GM19238 (cell line): ENCODE measurements around the gene TLE2.
A peak's percentile ranks its signal among the peaks of the same experiment; 100 is the strongest.
"Not testable (repeated sequence)": the region's sequence is repeated elsewhere in the genome, so short reads cannot be mapped to it uniquely, and the experiment has no call there.

ENCODE experiments used
- DNase-seq: peaks from one replicate; pipeline ENCODE4 v3.0.0; 2011; ENCODE audit warnings: low spot score; ENCODE audit not compliant: insufficient read length

The TLE2 gene

DNA sequence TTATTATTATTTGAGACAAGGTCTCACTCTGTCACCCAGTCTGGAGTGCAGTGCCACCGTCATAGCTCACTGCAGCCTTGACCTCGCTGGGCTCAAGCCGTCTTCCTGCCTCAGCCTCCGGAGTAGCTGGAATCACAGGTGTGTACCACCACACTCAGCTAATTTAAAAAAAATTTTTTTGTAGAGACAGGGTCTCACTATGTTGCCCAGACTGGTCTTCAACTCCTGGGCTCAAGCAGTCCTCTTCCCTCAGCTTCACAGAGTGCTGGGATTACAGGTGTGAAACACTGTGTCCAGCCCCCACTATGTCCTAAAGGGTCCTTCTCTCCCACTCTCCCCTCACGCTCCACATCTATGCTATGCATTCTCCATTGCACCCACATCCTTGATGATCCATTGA, 9.1 kb upstream of the TLE2 start:
- no peak for DNase-seq

DNA sequence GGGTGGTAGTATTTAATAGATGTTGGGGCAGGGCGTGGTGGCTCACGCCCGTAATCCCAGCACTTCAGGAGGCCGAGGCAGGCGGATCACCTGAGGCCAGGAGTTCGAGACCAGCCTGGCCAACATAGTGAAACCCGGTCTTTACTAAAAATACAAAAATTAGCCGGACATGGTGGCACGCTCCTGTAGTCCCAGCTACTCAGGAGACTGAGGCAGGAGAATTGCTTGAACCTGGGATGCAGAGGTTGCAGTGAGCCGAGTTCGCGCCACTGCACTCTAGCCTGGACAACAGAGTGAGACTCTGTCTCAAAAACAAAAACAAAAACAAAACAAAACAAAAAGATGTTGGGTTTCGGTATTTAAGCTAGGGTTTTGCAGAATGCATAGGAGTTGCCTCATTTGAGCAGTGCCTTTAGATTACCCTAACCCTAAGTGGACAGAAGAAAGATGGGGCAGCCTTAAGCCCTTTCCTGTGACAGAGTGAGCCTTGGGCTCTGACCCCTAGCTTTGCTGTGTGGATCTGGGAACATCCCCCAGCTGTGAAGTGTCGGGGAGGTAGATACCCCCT, 8.0 kb upstream of the TLE2 start:
- not testable (repeated sequence) for DNase-seq

DNA sequence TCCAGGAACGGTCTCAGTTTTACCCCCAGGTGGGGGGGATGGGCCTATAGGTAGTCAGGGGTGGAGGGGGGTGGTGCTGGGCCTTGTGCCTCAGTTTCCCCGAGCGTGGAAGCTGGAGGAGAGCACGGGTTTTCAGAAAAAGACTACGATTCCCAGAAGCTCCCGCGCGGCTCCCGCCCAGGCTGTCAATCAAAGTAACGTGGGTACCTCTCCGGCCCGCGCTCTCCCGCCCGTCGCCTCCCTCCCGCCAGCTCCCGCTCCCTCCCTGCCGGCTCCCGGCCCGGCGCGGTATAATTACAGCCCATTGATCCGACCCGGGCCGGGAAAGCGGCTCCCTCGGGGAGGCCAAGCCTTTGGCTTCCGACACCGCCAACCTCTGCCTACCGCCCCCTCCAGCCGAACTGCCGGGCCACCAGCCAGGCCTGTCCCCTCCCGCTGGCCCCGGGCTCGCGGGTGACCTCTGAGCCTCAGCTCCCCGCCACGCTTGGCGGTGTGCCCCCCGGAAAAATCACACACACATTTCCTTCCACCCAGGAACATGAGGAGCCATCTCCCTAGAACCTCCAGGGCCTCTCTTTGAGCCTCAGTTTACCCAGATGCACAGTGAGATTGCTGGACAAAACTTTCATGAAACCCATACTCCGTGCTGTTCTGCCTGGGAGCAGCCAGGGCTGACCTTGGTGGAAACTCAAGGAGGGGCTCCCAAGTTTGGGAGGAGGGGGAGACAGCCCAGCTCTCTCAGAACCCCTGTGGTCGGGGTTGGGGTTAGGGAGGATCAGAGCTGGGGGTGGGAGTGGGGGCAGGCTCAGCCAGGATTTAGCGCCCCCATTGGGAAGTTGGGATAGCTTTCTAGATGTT, 7.3 kb upstream of the TLE2 start:
- DNase-seq: peak; percentile 83

DNA sequence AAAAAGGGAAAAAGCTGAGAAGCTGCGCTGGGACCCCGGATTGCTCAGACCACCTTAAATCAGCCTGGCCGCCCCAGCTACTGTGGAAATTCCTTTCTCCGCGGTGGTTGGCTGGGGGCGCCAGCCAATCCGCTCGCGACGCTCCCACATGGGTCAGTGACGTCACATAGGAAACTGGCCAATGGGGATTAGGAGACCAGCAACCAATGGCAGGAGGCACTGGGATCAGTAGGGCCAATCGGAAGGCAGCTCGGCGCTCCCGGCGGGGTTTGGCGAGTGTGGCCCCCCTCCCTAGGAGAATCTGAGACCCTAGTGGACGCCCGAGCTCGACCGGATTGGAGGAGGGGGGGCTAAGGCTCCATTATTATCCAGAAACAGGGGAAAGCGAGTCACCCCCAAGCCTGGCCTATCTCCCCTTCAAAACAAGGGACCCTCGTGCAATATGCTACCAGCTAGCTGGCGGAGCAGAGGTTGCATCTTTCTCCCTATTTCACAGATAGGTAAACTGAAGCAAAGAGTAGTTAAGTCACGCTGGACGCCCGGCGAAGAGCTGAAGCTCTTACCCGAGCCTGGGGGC, 6.5 kb upstream of the TLE2 start:
- DNase-seq: peak; percentile 100

DNA sequence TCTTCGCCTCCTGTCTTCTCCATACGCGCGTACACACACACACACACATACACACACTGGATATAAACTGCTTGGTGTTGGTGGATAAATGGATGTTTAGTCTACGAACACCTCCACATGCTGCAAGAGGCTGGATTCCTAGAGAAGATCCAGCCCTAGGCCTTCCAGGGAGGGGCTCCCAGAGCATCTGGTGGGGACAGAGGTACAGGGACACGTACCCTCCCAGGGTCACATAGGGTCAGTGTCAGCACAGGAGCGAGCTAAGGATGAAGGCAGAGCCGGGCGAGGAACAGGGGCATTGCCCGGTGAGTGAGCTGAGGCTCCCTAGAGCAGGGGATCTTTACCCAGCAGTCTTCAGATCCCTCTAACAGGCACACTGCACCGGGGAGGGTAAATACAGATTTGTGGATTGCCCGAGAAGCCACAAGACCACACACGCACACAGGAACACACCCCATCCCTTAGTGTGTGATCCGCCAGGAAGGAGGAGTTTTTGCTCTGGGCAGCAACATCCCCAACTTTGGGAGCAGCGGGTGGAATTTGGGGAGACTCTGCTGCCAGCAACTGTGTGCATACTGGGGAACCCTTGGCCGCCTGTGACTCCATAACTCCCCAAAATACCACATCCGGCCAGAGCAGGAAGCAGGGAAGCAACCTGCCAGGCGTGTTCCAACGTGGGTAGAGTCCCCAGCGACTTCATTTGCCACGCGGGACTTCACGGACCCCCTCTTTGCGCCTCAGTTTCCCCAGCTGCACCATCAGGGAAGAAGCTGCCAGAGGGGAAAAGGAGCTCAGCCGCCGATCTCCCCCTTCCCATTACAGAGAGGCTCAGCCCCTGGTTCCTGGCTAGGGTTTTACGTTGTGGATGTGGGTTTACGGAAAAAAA, 5.8 kb upstream of the TLE2 start:
- no peak for DNase-seq

DNA sequence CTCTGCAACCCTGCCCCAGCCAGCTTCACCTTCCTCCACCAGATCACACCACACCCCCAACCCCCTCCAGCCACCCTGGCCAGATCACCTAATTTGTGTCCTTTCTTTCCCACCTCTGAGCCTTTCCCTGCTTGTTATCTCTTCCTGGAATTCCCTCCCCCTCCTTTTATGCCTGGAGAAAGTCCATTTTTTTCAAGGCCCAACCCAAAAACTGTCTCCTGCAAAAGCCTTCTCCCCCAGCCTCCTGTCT, 5.3 kb upstream of the TLE2 start:
- DNase-seq: no peak

DNA sequence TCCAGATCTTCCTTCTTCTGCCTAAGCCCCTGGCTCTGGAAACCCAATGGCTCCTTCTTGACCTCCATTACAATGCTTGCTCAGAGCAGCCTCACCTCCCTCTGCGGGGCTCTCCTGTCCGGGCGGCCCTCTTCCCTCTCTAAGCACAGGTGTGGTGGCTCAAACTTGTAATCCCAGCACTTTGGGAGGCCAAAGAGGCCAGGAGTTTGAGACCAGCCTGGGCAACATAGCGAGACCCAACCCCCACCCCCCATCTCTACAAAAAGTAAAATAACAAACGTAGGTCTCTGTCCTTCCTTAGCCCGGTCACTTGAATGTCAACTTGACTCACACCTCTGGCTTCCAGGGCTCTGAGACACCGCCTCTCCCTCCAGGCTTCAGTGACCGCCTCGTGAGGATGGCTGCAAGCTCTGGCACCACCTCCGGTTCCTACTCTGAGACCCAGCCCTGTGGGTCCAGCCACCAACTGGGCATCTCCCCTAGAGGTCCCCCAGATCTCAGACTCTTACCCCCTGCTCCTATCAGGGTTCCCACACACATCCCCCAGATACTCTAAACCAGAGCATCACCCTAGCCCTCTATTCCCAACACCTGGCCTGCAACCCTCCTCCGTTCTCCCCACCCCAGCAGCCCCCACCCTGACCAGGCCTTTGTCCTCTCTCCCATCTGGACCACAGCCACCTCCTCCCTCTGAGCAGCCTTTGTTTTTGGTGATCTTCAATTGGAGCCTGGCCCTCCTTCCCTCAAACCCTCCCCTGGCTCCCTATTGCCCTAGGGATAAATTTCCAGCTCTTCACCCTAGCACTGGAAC, 4.7 kb upstream of the TLE2 start:
- no peak for DNase-seq

DNA sequence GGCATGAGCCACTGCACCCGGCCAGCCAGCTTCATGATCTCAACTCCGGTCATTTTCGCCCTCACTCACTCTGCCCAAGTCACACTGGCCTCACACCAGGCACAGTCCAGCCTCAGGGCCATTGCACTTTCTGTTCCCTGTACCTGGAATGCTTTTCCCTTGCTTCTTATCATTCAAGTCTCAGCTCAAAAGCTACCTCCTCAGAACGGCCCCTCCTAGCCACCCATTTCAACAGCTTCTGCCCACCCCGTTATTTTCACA, 2.5 kb upstream of the TLE2 start:
- no peak for DNase-seq

DNA sequence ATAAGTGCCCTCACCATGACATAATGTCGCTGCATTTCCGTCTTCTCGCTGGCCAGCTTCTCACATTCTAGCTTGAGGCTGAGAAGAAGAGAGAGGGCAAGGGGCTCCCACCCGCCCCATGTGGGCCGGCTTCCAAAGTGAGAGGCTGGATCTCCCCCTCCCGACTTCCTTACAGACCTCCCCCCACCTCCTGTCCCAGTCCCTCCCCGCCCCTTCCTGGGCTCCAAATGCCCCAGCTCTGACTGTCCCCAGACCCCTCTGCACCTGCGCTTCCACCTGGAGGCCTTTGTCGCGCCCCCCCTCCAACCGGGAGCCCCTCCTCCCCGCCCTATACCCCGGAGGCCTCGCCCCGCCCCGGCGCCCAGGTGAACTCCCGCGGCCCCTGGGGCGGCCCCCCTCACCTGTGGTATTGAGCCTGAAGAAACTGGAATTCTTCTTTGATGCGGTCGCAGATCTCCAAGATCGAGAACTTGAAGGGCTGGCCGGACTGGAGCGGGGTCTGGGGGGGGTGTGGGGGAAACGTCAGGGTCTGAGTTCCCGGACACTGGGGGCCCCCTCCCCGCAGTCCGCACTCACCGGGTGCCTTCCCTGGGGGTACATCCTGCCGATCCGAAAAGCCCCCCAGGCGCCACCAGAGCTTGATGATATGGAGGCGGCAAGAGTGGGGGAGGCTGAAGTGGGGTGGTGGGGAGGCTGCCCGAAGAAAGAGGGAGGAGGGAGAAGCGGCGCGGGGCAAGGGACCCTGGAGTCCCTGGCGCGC, 595 bp downstream of the TLE2 start:
- no peak for DNase-seq

DNA sequence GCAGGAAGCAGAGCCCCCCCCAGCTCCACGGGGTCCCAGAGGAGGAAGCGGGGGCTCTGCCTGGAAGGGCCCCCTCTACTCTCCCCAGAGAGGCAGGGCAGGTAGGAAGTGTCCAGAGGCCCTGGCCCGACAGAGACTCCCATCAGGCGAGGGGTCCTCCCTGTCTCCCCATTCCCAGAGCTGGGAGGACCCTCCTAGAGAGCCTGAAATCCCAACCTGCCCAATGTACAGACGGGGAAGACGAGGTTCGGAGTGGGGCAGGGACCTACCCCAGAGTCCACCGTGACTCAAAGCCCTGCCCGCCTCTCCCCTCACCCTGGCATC, 1.1 kb downstream of the TLE2 start:
- no peak for DNase-seq

DNA sequence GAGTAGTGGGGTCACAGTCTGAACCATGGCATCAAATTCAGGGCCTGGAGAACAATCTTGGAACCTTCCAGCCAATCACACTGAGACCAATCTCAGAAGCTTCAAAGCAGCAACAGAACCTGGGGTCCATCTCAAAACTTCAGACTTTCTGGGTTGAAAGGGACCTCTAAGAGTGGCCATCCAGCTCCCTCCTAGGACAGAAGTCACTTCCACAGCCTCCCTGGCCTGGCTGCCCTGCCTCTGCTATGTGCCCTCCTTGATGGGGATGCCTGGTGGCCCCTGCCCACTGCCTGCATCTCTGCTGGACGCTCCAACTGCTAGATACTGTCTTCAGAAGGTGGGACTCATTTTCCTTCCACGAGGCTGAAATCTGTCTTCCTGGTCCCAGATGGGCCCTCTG, 1.8 kb downstream of the TLE2 start:
- DNase-seq: no peak

DNA sequence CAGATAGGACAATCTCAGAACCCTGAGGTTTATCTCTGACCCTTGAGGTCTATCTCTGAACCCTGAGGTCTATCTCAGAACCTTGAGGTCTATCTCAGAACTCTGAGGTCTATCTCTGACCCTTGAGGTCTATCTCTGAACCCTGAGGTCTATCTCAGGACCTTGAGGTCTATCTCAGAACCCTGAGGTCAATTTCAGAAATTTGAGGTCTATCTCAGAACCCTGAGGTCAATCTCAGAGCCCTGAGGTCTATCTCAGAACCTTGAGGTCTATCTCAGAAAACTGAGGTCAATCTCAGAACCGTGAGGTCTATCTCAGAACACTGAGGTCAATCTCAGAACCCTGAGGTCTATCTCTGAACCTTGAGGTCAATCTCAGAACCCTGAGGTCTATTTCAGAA, 2.3 kb downstream of the TLE2 start:
- DNase-seq: no peak

DNA sequence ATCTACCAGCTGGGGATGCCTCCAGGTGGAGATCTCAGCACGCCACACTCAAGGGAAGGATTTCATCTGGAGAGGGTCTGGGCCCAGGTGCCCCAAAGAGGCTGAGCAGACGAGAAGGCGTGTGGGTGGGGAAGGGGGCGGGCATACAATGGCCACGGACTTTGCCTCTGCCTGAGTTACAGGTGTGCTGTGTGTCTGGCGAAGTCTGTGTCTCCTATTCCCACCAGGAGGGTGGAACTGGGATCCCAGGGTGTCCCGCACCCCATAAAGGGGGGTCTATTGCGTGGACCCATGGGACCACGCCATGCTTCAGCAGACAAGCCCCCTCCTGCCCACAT, 3.6 kb downstream of the TLE2 start:
- DNase-seq: no peak

DNA sequence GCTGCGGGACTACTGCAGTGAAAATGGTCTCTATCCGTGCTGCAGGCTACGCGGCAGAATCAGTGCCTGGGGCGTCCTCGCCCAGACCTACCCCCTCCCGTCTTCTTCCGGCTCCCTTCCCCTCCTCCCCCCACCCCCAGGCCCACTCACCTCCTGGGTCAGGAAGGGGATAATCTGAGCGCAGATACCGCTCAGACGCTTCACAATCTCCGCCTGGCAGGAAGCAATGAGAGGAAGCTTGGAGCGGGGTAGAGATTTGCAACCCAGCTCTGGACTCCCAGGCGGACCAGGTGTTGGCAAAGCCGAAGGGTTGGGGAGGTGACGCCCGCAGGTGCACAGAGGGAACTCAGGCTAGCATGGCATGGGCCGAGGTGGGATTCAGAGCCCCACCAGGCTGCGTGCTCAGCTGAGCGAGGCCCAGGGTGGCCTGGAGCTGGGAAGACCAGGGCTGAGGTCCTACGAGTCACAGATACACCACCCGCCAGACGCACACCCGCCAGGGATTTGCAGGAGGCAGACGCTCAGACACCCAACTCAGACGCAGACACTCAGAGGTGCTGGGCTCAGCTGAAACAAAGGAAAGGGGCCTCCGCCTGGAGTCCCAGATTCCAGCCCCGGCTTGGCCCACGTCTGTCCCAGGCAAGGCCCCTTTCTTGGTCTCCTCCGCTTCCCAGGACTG, 4.1 kb downstream of the TLE2 start:
- no peak for DNase-seq

DNA sequence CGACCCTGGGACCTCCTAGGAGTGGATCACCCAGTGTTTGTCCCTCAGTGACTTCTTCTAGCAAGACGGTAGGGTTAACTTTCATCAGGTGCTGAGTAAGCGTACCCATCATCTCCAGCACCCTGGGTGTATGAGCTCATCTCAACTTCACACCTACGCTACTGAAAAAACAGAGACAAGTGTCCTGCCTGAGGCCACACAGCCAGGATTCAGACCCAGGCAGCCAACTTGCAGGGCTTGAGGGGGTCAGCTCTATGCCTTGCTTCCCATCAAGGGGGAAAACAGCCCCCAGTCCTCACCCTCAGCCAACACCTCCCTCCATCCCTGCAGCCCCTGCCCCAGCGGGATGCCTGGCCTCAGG, 4.6 kb downstream of the TLE2 start:
- DNase-seq: no peak

DNA sequence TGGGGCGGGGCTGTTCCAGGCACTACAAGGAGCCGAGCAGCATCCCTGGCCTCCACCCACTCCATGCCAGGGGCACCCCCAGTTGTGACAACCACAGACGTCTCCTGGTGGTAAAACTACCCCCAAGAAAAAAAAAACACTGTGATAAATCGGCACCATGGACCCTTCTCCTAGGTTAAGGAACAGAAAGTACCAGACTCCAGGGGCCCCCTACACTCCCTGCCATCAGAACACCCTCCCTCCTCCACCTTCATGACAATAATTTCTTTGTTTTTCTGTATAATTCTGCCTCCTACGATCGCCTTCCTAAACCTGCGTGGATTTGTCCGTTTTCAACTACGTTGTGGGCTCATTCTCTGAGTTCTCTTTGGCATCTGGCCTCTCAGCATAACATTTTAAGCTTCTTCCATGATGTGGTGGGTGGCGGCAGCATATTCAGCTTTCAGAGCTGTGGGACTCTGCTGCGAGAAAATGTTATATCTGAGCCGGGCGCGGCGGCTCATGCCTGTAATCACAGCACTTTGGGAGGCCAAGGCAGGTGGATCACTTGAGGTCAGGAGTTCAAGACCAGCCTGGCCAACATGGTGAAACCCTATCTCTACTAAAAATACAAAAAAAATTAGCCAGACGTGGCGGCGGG, 8.6 kb downstream of the TLE2 start:
- DNase-seq: no peak

DNA sequence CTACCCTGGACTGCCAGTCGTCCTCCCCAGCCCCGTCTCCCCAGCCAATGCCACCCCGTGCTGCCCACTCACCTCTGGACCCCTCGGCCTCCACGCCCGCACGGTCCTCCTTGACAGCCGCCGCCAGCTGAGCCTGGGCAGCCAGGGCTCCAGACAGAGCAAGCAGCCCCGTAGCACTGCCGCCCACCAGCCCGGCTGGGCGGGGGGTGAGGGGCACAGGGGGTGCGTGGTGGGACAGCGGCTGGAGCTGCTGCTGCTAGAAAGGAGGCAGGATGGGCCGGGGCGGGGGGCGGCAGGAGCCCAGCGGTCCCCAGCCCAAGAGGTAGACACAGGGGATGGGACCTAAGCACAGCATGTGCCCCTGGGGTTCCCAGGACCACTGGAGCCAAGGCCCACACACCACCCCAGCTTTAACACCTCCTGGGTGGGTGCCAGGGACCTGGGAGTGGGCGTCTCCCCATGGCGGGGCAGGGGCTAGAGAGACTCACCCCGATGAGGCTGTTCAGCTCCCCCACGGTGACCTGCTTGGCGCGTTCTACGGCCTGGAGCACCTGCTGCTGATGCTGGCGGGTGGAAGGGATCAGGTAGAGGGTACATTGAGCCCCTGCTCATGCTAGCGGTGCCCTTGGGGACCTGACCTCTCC, 9.7 kb downstream of the TLE2 start:
- DNase-seq: no peak

DNA sequence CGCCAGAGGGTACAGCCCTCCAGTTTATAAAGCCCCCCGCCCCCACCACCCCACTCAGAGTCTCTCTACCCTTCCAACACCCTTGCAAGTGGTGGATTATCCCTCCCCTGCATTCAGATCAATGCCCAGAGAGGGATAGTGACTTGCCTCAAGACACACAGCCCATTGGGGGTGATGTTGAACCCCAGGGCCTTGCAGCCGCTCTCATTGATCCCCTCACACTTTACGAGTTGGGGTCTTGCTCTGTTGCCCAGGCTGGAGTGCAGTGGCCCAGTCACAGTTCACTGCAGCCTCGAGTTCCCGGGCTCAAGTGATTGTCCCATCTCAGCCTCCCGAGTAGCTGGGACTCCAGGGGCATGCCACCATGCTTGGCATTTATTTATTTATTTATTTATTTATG, 11.2 kb downstream of the TLE2 start:
- no peak for DNase-seq

DNA sequence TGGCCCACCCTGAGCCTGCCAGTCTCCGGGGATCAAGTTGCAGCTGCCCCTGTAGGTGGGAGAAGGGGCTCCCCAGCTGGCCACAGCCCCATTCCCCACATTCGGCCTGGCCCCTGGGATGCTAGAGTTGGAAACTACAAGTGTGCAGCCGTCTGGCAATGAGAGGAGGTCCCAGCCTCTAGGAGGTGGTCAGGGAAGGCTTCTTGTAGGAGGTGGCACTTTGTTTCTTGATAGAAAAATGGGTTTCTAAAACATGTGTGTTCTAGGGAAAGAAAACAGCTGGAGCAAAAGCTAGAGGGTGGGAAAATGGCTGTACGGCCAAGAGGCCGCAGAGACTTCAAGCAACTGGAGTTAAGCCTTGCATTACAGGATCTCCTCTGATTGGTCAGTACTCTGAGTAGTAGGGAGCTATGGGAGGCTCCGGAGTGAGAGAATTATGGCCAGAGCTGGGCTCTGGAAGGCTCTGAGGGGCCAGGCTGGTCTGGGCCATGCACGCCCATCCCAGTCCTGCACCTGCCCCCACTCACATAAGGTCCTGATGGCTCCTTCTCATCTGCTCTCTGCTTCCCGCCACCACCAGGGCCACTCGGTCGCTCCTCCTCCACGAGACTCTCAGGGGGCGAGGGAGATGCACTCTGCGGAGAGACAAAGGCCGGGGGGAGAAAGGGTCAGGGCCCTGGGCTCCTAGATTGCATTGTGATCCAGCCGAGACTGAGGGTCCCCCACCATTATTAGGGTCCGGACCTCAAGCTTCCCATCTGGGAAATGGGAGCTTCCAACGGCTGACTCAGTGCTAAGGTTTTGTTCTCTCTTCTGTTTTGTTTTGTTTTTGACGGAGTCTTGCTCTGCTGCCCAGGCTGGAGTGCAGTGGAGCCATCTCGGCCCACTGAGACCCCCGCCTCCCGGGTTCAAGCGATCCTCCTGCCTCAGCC, 13.7 kb downstream of the TLE2 start:
- DNase-seq: no peak
